Measurements from ENCODE around the gene ULK1. TPM values are rescaled to one million over a fixed set of nuclear protein-coding genes. Genes with fewer than 3 reads are reported as not detected.

The ULK1 gene
- polyA plus RNA-seq, 1 donor (not counting 4 experiments of a cell fraction or from before 2014, with no cell fraction given) = 2.3 TPM

GRCh38 chr12:131892711-131893604 lies 1.5 kb upstream of the ULK1 start:
- Histone ChIP-seq H3K27ac (ENCODE audit: control insufficient read depth, insufficient read depth, low read length) (no peak overlapping the region), H2AFZ (ENCODE audit: control insufficient read depth, low read length) (no peak overlapping the region), H3K9me3 (ENCODE audit: control insufficient read depth, low read depth, low read length) (no peaks in the 10 kb centered on the region), H3K27me3 (ENCODE audit: control insufficient read depth, extremely low read depth, insufficient read depth, low read length) (no peaks in the 10 kb centered on the region), H3K4me1 (ENCODE audit: control insufficient read depth, extremely low read depth, insufficient read depth, low read length) (peaks cover 9% of the 10 kb centered on the region), H3K4me2 (ENCODE audit: control insufficient read depth, extremely low read depth, insufficient read depth, low read depth, low read length) (peak overlapping the region; percentile 12), H4K20me1 (ENCODE audit: control insufficient read depth, extremely low read depth, insufficient read depth, low read length) (peaks cover 3% of the 10 kb centered on the region), H3K36me3 (ENCODE audit: control insufficient read depth in 2 of 2, extremely low read depth in 1 of 2, insufficient read depth in 2 of 2, low read length in 2 of 2) (no peaks in the 10 kb centered on the region), H3K79me2 (ENCODE audit: control insufficient read depth, insufficient read depth, low read length) (no peaks in the 10 kb centered on the region), H3K9me1 (ENCODE audit: control insufficient read depth, extremely low read depth, insufficient read depth, low read length) (no peaks in the 10 kb centered on the region), H3K9ac (ENCODE audit: control insufficient read depth, extremely low read depth, insufficient read depth, low read length) (no peak overlapping the region), H3K4me3 (ENCODE audit: control insufficient read depth in 2 of 3, extremely low read depth in 1 of 3, insufficient read depth in 2 of 3, low read depth in 1 of 3, low read length in 3 of 3) (no peak overlapping the region)
- dilution Hi-C loops (cut with MboI; ENCODE audit: extremely low pct_ligation_motif_present, low sequenced_read_pairs) = no loop called here
- DNase-seq (ENCODE audit: low read depth, low spot score) (no peak), FAIRE-seq (no peak)
- no peak for TF ChIP-seq EZH2 (IDR thresholded peaks at IDR 0.05; ENCODE audit: low read length)
- no peak for TF ChIP-seq CTCF (optimal IDR thresholded peaks at IDR 0.05 in 1 of 3, IDR thresholded peaks at IDR 0.05 in 1 of 3, conservative IDR thresholded peaks at IDR 0.05 in 1 of 3; ENCODE audit: extremely low read depth in 1 of 3, insufficient read depth in 2 of 3, low read length in 3 of 3)

- DNase-seq (ENCODE audit: low read depth, low spot score) (no peak), FAIRE-seq (no peak)
- H3K27me3 ChIP-seq (ENCODE audit: control insufficient read depth, extremely low read depth, insufficient read depth, low read length) = no peaks in the 10 kb centered on the region
- dilution Hi-C loops (cut with MboI; ENCODE audit: extremely low pct_ligation_motif_present, low sequenced_read_pairs) = no loop called here
- H3K79me2 ChIP-seq (ENCODE audit: control insufficient read depth, insufficient read depth, low read length) = no peaks in the 10 kb centered on the region
- peaks cover 3% of the 10 kb centered on the region for H4K20me1 ChIP-seq (ENCODE audit: control insufficient read depth, extremely low read depth, insufficient read depth, low read length)
- H3K9me1 ChIP-seq (ENCODE audit: control insufficient read depth, extremely low read depth, insufficient read depth, low read length) = no peaks in the 10 kb centered on the region
- H3K27ac ChIP-seq (ENCODE audit: control insufficient read depth, insufficient read depth, low read length) = no peak overlapping the region
- H3K4me3 ChIP-seq (ENCODE audit: control insufficient read depth in 2 of 3, extremely low read depth in 1 of 3, insufficient read depth in 2 of 3, low read depth in 1 of 3, low read length in 3 of 3) = peak overlapping the region in 1 of 3 experiments; percentile 52
- peaks cover 9% of the 10 kb centered on the region for H3K4me1 ChIP-seq (ENCODE audit: control insufficient read depth, extremely low read depth, insufficient read depth, low read length)
- H3K4me2 ChIP-seq (ENCODE audit: control insufficient read depth, extremely low read depth, insufficient read depth, low read depth, low read length) = peak overlapping the region; percentile 12
- TF ChIP-seq CTCF (optimal IDR thresholded peaks at IDR 0.05 in 1 of 3, IDR thresholded peaks at IDR 0.05 in 1 of 3, conservative IDR thresholded peaks at IDR 0.05 in 1 of 3; ENCODE audit: extremely low read depth in 1 of 3, insufficient read depth in 2 of 3, low read length in 3 of 3) (no peak), EZH2 (IDR thresholded peaks at IDR 0.05; ENCODE audit: low read length) (no peak)
- no peak overlapping the region for H2AFZ ChIP-seq (ENCODE audit: control insufficient read depth, low read length)
- H3K36me3 ChIP-seq (ENCODE audit: control insufficient read depth in 2 of 2, extremely low read depth in 1 of 2, insufficient read depth in 2 of 2, low read length in 2 of 2) = no peaks in the 10 kb centered on the region
- no peak overlapping the region for H3K9ac ChIP-seq (ENCODE audit: control insufficient read depth, extremely low read depth, insufficient read depth, low read length)
- H3K9me3 ChIP-seq (ENCODE audit: control insufficient read depth, low read depth, low read length) = no peaks in the 10 kb centered on the region
Observed at GRCh38 chr12:131893605-131894312, 663 bp upstream of the ULK1 start.
